Heart left ventricle (tissue), 16 donors: ENCODE results near the gene SLC39A11. TPM values are rescaled to one million over a fixed set of nuclear protein-coding genes. Genes with fewer than 3 reads are reported as not detected.
A peak's percentile ranks its signal among the peaks of the same experiment; 100 is the strongest.

Source experiments
- ATAC-seq, 4 donors: fragments of 200-7000 bp; cut with Tn5 transposase; one replicate each; pipeline ENCODE4 v1.9.1; 2020 to 2022; ENCODE audit warnings: moderate library complexity in 4 of 4, mild to moderate bottlenecking in 3 of 4, moderate number of reproducible peaks in 1 of 4
- DNase-seq, 5 donors: peaks; one replicate each; pipeline ENCODE4 v3.0.0-alpha.2; 2020
- H3K27ac ChIP-seq, 12 donors: fragments of 200-600 bp; sonication (generic) in 4 of 12; one replicate each; pipeline versions ENCODE4 v1.5.0 to v1.8.0; 2016 to 2022; ENCODE audit warnings: mild to moderate bottlenecking in 2 of 12
- H3K27me3 ChIP-seq, 9 donors: fragments of 200-600 bp; sonication (generic) in 2 of 9; one replicate each; pipeline versions ENCODE4 v1.5.1 to v1.8.0; 2016 to 2022; ENCODE audit warnings: mild to moderate bottlenecking in 3 of 9
- H3K36me3 ChIP-seq, 9 donors: fragments of 200-600 bp; sonication (generic) in 2 of 9; one replicate each; pipeline versions ENCODE4 v1.5.0 to v1.8.0; 2018 to 2022; ENCODE audit warnings: mild to moderate bottlenecking in 2 of 9
- H3K4me1 ChIP-seq, 12 donors: fragments of 200-600 bp; sonication (generic) in 4 of 12; one replicate each; pipeline versions ENCODE4 v1.5.0 to v1.8.0; 2016 to 2022; ENCODE audit warnings: mild to moderate bottlenecking in 3 of 12
- H3K4me3 ChIP-seq, 12 donors: fragments of 200-600 bp; sonication (generic) in 4 of 12; one replicate each; pipeline versions ENCODE4 v1.5.0 to v1.8.0; 2017 to 2022; ENCODE audit warnings: mild to moderate bottlenecking in 9 of 12, moderate library complexity in 4 of 12
- H3K9me3 ChIP-seq, 12 donors: fragments of 200-600 bp; sonication (generic) in 4 of 12; one replicate each; pipeline versions ENCODE4 v1.5.0 to v1.8.0; 2016 to 2022; ENCODE audit warnings: mild to moderate bottlenecking in 1 of 12
- POLR2A ChIP-seq, 2 donors: fragments of 450-650 bp; IDR thresholded peaks; one replicate each; pipeline ENCODE4 v1.6.1; 2017; ENCODE audit warnings: antibody characterized with exemption in 2 of 2, mild to moderate bottlenecking in 2 of 2, moderate library complexity in 2 of 2
- WGBS, 4 donors: extraction: QIAGEN DNeasy Blood & Tissue Kit in 2 of 4; methylation state at CpG; one replicate each; pipeline versions ENCODE4 v1.1.5 to v1.1.7; 2013 to 2018; 5-methylcytosine and 5-hydroxymethylcytosine counted together
- intact Hi-C, 10 donors: fragments of 100-400 bp; cut with DNase I; formaldehyde crosslinking; loops; one replicate each; pipeline versions ENCODE4 v1.11.1 to v1.14.2; 2022
- polyA plus RNA-seq, 2 donors: library from polyadenylated mRNA; stranded (reverse); fragments of 200-250 nt; gene quantifications; one replicate each; pipeline ENCODE4 v1.2.3, GENCODE V29; 2013
- total RNA-seq, 9 donors: library from RNA; depleted of rRNA in 2 of 9; stranded (reverse); fragments of >200 nt in 2 of 9; fragmentation: NEBNext Ultra II Directional in 3 of 9; extraction: Animal tissue kit (Norgen Biotek cat#: 25700) in 3 of 9; gene quantifications; one replicate each; pipeline versions ENCODE4 v1.1.0 to v1.2.4, GENCODE V29; 2016 to 2023
- TF ChIP-seq, protein P1 (sequence below), 12 donors: fragments of 200-600 bp; sonication (generic) in 4 of 12; IDR thresholded peaks; one replicate each; pipeline versions ENCODE4 v1.5.0 to v1.8.0; 2018 to 2022; ENCODE audit warnings: antibody characterized with exemption in 12 of 12, mild to moderate bottlenecking in 5 of 12
- donor health status: ischemic (EF 13 %, LVEDD 7.1; RV severe dilation, severe dysfunction).
- donor health status: healthy with polysubstance abuse.
- donor health status: DM: no; HTN: yes; CAD: no.
- donor health status: DM: no; HTN: no; CAD: no.
- donor health status: ischemic (EF 25% LVEDD 6.9; RV normal size, moderate dysfunction).
- donor health status: ischemic (EF 25% LVEDD 5.7; RV mildly dilated, moderate dysfunction).
- donor health status: healthy.
- donor health status: DM: yes; HTN: yes; CAD: no.
- donor health status: ischemic (EF 35%, LVEDD 5.7; RV mildly dilated, moderate dysfunction).
- donor health status: nonischemic (EF 11% LVEDD 7.7; RV severe dilation, severe dysfunction).
- donor health status: DM: yes; HTN: yes; CAD: no.
- donor health status: PGD.
- donor health status: ischemic (EF 29% LVEDD 5.4; RV normal size, mild dysfunction).
- donor health status: nonischemic (EF 23%, LVEDD 6.1; RV moderate dilation, normal function).

SLC39A11 gene
- total and polyA plus RNA-seq, 11 donors: 2.5 to 23.3 (median 8.4) TPM

DNA sequence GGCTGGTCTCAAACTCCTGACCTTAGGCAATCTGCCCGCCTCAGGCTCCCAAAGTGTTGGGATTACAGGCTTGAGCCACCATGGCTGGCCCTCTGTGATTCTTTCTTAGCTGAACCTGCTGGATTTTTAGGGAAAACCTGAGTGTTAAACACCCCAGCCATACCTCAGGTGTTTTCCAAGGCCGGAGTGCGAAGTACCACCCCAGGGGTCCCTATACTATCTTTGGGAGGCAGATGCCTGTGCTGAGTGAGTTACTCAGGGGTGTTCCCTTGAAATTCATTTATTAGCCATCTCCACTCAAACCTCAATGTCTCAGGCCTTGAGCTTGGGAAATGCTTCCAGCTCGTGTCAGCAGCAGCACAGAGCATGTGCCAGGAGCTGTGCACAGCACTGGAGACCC, 432.7 kb downstream of the SLC39A11 start:
- Histone ChIP-seq H3K27me3 (no peaks in the 10 kb centered on the region), H3K36me3 (no peaks in the 10 kb centered on the region), H3K4me3 (no peak overlapping the region), H3K27ac (no peak overlapping the region), H3K9me3 (no peaks in the 10 kb centered on the region), H3K4me1 (peaks cover 0 to 10% (median 2%) of the 10 kb centered on the region in 12 donors)
- intact Hi-C loops: no loop called here
- ATAC-seq (no peak), DNase-seq (no peak)
- WGBS, 4 donors: 82 to 93% (median 84%) methylated on average over 4 of the region's 4 CpGs
- TF ChIP-seq, protein P1, sequence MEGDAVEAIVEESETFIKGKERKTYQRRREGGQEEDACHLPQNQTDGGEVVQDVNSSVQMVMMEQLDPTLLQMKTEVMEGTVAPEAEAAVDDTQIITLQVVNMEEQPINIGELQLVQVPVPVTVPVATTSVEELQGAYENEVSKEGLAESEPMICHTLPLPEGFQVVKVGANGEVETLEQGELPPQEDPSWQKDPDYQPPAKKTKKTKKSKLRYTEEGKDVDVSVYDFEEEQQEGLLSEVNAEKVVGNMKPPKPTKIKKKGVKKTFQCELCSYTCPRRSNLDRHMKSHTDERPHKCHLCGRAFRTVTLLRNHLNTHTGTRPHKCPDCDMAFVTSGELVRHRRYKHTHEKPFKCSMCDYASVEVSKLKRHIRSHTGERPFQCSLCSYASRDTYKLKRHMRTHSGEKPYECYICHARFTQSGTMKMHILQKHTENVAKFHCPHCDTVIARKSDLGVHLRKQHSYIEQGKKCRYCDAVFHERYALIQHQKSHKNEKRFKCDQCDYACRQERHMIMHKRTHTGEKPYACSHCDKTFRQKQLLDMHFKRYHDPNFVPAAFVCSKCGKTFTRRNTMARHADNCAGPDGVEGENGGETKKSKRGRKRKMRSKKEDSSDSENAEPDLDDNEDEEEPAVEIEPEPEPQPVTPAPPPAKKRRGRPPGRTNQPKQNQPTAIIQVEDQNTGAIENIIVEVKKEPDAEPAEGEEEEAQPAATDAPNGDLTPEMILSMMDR (IDR thresholded peaks at IDR 0.05): no peak
- TF ChIP-seq POLR2A (IDR thresholded peaks at IDR 0.05): no peak

DNA sequence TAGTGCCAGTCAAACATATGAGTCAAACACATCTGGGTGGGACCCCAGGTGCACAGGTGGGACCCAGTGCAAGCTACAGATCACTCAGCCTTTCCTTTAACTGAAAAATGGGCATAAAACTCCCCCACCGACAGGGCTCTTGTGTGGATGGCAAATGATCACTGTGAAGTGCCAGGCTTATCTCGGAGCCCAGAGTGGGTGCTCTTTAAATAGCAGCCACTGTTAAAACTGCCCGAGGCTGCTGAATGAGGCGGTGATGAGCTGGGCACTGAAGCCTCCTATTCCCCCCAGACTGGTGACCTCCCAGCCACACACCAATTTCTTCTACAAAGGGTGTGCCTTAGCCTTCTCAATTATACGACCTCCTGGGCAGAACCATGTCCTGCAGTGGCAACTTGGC, 433.8 kb downstream of the SLC39A11 start:
- no peak for TF ChIP-seq POLR2A (IDR thresholded peaks at IDR 0.05)
- TF ChIP-seq, protein P1 (IDR thresholded peaks at IDR 0.05): no peak
- Histone ChIP-seq H3K4me3 (no peak overlapping the region), H3K9me3 (no peaks in the 10 kb centered on the region), H3K27ac (no peak overlapping the region), H3K36me3 (no peaks in the 10 kb centered on the region), H3K27me3 (no peaks in the 10 kb centered on the region), H3K4me1 (peaks cover 0 to 10% (median 2%) of the 10 kb centered on the region in 12 donors)
- intact Hi-C loops: no loop called here
- ATAC-seq: peak; percentile 52 to 89 (median 88)
- DNase-seq: peak in 1 of 5 donors; percentile 39
- 45 to 76% (median 59%) methylated on average over 5 of the region's 5 CpGs for WGBS, 4 donors

DNA sequence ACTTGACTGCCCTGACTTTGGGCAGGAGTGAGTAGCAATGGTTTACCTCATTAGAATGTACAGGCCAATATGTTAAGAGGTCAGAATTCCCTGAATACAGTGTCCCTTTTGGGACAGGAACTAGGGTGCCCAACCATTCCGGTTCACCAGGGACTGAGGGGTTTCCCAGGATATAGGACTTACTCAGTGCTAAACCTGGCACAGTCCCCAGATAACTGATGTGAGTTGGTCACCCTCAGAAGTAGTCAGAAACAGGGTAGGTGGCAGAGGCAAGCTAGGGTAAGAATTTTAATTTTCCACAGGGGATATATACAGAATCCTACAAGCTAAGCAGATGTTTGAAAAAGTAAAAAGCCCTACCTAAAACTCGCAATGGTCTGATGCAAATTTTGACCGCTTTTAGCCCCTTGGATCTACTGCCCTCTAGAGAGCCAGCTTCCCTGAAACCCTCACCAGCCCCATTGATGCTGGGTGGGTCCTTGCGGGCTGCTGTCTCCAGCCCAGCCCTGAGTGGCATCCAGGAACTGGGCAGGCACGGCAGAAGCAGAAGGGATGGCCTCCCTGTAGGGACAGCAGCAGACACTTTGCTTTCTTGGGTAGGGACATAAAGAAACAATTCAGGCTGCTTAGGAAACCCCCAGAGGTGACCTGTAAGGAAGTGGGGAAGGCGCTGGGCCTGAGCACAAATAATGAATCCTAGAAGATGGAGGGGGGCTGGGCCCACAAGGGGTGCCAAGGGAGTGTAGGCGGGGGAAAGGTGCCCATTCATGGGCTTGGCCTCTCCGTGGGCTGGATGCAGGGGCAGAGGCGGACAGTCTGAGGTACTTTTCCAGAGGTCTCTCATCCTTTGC, 434.8 kb downstream of the SLC39A11 start:
- WGBS, 4 donors: 83 to 85% (median 84%) methylated on average over 9 of the region's 9 CpGs
- no peak for ATAC-seq
- DNase-seq: no peak
- Histone ChIP-seq H3K9me3 (no peaks in the 10 kb centered on the region), H3K4me1 (peaks cover 0 to 10% (median 2%) of the 10 kb centered on the region in 12 donors), H3K36me3 (no peaks in the 10 kb centered on the region), H3K27ac (no peak overlapping the region), H3K27me3 (no peaks in the 10 kb centered on the region), H3K4me3 (no peak overlapping the region)
- TF ChIP-seq, protein P1 (IDR thresholded peaks at IDR 0.05): no peak
- no peak for TF ChIP-seq POLR2A (IDR thresholded peaks at IDR 0.05)
- intact Hi-C loops: no loop called here

DNA sequence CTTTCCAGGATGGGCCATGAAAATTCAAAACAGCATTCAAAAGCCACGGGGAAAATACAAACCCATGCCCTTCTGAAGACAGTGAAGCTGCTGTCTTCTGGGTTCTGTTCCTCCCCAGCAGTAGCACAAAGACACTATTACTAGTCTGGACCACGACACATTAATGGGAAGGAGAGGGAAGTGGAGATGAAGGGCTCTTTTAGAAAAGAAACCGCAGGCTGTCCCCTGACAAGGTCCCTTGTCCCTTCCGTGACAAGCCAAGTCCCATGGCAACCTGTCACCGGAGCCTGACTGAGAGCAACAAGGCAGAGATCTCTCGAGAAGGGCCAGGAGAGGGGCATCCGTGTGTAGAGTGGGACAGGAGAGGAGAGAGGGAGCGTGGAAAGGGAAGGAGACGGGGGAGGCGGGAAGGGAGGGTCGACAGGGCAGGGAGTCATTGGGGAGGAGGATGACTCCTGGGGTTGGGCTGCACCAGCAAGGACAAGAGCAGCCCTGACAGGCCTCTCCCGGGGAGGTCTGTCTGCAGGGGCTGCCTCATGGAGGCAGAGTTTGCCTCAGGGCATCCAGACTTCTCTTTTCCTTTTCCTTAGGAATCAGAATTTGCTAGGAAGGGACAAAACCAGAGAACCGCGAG, 436.2 kb downstream of the SLC39A11 start:
- Histone ChIP-seq H3K9me3 (no peaks in the 10 kb centered on the region), H3K27ac (no peak overlapping the region), H3K4me3 (no peak overlapping the region), H3K4me1 (peaks cover 0 to 10% (median 2%) of the 10 kb centered on the region in 12 donors), H3K27me3 (no peaks in the 10 kb centered on the region), H3K36me3 (no peaks in the 10 kb centered on the region)
- no peak for TF ChIP-seq POLR2A (IDR thresholded peaks at IDR 0.05)
- TF ChIP-seq, protein P1 (IDR thresholded peaks at IDR 0.05): no peak
- WGBS, 4 donors: 80 to 86% (median 85%) methylated on average over 14 of the region's 14 CpGs
- intact Hi-C loops: no loop called here
- ATAC-seq (no peak), DNase-seq (no peak)
